ENCODE data around the gene GTF3A. TPM values are rescaled to one million over a fixed set of nuclear protein-coding genes. Genes with fewer than 3 reads are reported as not detected.

GTF3A gene
- total RNA-seq, 4 donors from 2014 or later, result 43.1 to 195 (median 60.0) TPM

DNA sequence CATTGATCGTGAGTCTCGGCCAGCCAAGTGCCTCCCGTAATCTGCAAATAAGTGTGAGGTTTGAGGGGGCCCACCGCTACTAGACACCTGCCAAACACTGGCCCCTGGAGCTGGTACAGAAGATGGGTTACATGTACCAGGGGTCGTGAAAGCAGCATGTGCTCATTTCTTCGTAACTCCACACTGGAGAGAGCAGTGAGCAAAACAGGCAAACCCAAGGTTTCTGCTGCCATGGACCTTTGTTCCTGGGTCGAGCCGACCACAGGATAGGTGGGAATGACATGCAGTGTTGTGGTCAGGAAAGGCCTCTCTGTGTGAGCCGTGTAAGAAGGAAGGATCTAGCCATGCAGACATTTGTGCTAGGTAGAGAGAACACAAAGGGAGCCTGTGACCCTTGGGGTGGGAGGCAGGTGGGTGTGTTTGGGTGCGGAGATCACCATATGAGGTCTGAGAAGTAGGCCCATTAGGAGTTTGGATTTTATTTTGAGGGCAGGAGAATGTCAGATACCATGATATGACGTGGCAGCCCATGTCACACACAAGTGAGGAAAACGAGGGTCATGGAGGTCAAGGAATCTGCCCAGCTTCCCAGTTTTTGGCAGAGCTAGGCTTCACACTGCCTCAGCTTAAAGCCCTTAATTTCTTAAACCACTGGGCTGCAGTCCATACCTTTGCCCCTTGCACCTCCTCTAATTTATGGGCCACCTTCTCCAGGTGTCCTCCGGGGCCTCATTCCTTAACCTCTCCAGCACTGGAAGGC, 919 bp downstream of the GTF3A start:
- intact Hi-C loops (cut with DNase I; ENCODE audit: low total_unique reads) (loop anchor here (10.0 kb wide), 1 partner anchor 189 kb away; no protein-coding TSS in a partner anchor), in situ Hi-C loops (cut with MboI; ENCODE audit: low pct_ligation_motif_present in 1 of 4, low pct_unique_long_range_greater_than_20kb in 1 of 4, low sequenced_read_pairs in 3 of 4) (no loop called here)
- Histone ChIP-seq H3K36me3 (peaks cover 0 to 12% (median 0%) of the 10 kb centered on the region in 4 donors), H3K27me3 (no peaks in the 10 kb centered on the region), H3K4me3 (peak overlapping the region; percentile 41 to 71 (median 54)), H3K9me3 (no peaks in the 10 kb centered on the region), H3K4me1 (peaks cover 16 to 37% (median 31%) of the 10 kb centered on the region in 4 donors), H3K27ac (peak overlapping the region; percentile 87 to 93 (median 90))
- DNase-seq, result no peak
- 40 to 100% methylated on average over 1 to 13 of the region's 13 CpGs for WGBS, 2 donors (ENCODE audit: low coverage in 1 of 2)
- TF ChIP-seq POLR2AphosphoS5 (IDR thresholded peaks at IDR 0.05) (no peak), POLR2A (IDR thresholded peaks at IDR 0.05) (no peak), EP300 (IDR thresholded peaks at IDR 0.05; ENCODE audit: low read depth) (no peak)
- TF ChIP-seq, protein P1, sequence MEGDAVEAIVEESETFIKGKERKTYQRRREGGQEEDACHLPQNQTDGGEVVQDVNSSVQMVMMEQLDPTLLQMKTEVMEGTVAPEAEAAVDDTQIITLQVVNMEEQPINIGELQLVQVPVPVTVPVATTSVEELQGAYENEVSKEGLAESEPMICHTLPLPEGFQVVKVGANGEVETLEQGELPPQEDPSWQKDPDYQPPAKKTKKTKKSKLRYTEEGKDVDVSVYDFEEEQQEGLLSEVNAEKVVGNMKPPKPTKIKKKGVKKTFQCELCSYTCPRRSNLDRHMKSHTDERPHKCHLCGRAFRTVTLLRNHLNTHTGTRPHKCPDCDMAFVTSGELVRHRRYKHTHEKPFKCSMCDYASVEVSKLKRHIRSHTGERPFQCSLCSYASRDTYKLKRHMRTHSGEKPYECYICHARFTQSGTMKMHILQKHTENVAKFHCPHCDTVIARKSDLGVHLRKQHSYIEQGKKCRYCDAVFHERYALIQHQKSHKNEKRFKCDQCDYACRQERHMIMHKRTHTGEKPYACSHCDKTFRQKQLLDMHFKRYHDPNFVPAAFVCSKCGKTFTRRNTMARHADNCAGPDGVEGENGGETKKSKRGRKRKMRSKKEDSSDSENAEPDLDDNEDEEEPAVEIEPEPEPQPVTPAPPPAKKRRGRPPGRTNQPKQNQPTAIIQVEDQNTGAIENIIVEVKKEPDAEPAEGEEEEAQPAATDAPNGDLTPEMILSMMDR (IDR thresholded peaks at IDR 0.05), result no peak

DNA sequence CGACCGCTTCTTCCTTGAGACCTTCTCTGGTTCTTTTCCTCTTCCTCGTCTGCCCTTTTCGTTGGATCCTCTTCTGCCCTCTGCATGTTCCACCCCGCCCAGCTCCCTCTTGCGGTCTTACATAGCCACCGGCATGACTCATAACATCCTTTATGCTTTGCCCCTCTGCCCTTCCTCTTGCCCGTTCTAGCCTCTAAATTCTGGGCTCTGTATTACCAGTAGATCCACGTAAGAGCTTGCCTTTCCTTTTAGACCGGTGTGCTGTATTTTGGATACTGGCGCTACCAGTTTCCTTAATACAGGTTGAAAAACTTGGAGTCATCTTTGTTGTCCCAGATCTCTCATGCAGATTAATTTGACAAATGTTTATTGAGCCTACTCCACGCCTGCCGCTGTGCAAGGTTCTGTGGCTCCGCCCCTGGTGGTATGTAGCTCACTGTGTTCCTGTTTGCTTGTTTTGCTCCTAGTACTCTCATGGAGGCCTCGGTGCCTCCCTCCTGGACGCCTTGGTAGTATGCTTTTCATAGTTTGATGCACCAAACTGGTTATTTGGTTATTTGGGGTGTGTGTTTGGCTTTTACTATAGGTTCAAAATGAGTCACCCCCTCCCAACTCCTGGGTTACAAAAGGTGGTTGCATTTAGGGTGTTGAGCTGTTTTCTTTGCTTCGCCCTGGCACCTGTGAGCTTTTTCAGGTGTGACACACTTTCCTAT, 1.7 kb downstream of the GTF3A start:
- 14 to 19% methylated on average over 9 to 17 of the region's 17 CpGs for WGBS, 2 donors (ENCODE audit: low coverage in 1 of 2)
- H3K9me3 ChIP-seq, result no peaks in the 10 kb centered on the region
- H3K4me1 ChIP-seq, result peaks cover 16 to 37% (median 31%) of the 10 kb centered on the region in 4 donors
- H3K27ac ChIP-seq, result peak overlapping the region; percentile 87 to 93 (median 90)
- peaks cover 0 to 20% (median 0%) of the 10 kb centered on the region in 4 donors for H3K36me3 ChIP-seq
- DNase-seq, result peak; percentile 88
- in situ Hi-C loops (cut with MboI; ENCODE audit: low pct_ligation_motif_present in 1 of 4, low pct_unique_long_range_greater_than_20kb in 1 of 4, low sequenced_read_pairs in 3 of 4) (no loop called here), intact Hi-C loops (cut with DNase I; ENCODE audit: low total_unique reads) (loop anchor here (10.0 kb wide), 1 partner anchor 189 kb away; no protein-coding TSS in a partner anchor)
- H3K27me3 ChIP-seq, result no peaks in the 10 kb centered on the region
- H3K4me3 ChIP-seq, result peak overlapping the region in 3 of 4 donors; percentile 41 to 71 (median 53)
- TF ChIP-seq EP300 (IDR thresholded peaks at IDR 0.05; ENCODE audit: low read depth) (no peak), POLR2AphosphoS5 (IDR thresholded peaks at IDR 0.05) (peak; percentile 13 to 80 (median 70)), POLR2A (IDR thresholded peaks at IDR 0.05) (peak; percentile 58)
- TF ChIP-seq, protein P1 (IDR thresholded peaks at IDR 0.05), result peak; percentile 42 to 87 (median 44)

DNA sequence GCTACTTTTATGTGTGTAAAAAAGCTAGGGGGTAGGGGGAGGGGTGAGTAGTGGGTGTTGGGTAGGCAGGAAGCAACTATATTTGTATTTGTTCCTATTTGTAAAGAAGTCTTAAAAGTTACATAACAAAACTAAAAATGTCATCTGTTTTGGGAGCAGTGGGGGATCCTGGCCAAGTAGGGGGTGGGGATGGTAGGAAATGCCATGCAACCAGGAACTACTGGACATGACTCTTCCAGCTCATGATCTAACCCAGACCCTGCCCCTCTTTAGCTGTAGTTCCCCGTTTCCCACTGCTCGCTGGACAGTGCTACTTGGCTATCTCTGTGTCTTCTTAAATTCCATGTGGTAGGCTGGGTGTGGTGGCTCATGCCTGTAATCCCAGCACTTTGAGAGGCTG, 3.2 kb downstream of the GTF3A start:
- in situ Hi-C loops (cut with MboI; ENCODE audit: low pct_ligation_motif_present in 1 of 4, low pct_unique_long_range_greater_than_20kb in 1 of 4, low sequenced_read_pairs in 3 of 4) (no loop called here), intact Hi-C loops (cut with DNase I; ENCODE audit: low total_unique reads) (loop anchor here (10.0 kb wide), 1 partner anchor 187 kb away; no protein-coding TSS in a partner anchor)
- H3K36me3 ChIP-seq, result peaks cover 0 to 35% (median 6%) of the 10 kb centered on the region in 4 donors
- H3K27me3 ChIP-seq, result no peaks in the 10 kb centered on the region
- H3K4me1 ChIP-seq, result peaks cover 16 to 37% (median 31%) of the 10 kb centered on the region in 4 donors
- no peak for DNase-seq
- peak overlapping the region in 1 of 4 donors; percentile 71 for H3K4me3 ChIP-seq
- H3K9me3 ChIP-seq, result no peaks in the 10 kb centered on the region
- 82% methylated on average over 2 of the region's 2 CpGs; no CpG with 5 or more reads in 1 of the 2 donors for WGBS, 2 donors (ENCODE audit: low coverage in 1 of 2)
- H3K27ac ChIP-seq, result peak overlapping the region; percentile 87 to 93 (median 90)
- TF ChIP-seq EP300 (IDR thresholded peaks at IDR 0.05; ENCODE audit: low read depth) (no peak), POLR2A (IDR thresholded peaks at IDR 0.05) (no peak), POLR2AphosphoS5 (IDR thresholded peaks at IDR 0.05) (no peak)
- TF ChIP-seq, protein P1 (IDR thresholded peaks at IDR 0.05), result no peak

DNA sequence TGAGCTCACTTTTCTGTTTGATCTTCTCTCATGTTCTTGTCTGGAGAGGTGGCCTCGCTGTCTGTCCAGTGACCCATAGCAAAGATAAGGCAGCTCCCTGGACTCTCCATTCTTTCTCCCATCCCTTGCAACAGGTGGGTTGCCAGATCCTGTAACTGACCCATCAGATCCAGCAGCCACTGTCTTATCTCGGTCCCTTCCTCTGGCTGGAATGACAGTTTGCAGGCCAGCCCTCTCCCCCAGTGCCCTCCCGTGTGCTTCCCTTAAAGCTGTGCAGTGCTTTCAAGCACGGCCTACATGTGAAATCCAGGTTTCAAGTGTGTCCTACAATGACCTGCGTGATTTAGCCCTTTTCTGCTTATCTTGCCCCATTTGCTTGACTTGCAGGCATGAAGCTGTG, 3.7 kb downstream of the GTF3A start:
- Histone ChIP-seq H3K4me3 (no peak overlapping the region), H3K9me3 (no peaks in the 10 kb centered on the region), H3K27me3 (no peaks in the 10 kb centered on the region), H3K27ac (peak overlapping the region in 1 of 4 donors; percentile 92), H3K36me3 (peaks cover 0 to 40% (median 8%) of the 10 kb centered on the region in 4 donors), H3K4me1 (peaks cover 16 to 37% (median 31%) of the 10 kb centered on the region in 4 donors)
- no peak for DNase-seq
- intact Hi-C loops (cut with DNase I; ENCODE audit: low total_unique reads) (loop anchor here (10.0 kb wide), 1 partner anchor 187 kb away; no protein-coding TSS in a partner anchor), in situ Hi-C loops (cut with MboI; ENCODE audit: low pct_ligation_motif_present in 1 of 4, low pct_unique_long_range_greater_than_20kb in 1 of 4, low sequenced_read_pairs in 3 of 4) (no loop called here)
- 95 to 100% methylated on average over 1 to 5 of the region's 5 CpGs for WGBS, 2 donors (ENCODE audit: low coverage in 1 of 2)
- no peak for TF ChIP-seq EP300 (IDR thresholded peaks at IDR 0.05; ENCODE audit: low read depth)
